ENCODE data around the gene AMBP.

The AMBP gene

DNA sequence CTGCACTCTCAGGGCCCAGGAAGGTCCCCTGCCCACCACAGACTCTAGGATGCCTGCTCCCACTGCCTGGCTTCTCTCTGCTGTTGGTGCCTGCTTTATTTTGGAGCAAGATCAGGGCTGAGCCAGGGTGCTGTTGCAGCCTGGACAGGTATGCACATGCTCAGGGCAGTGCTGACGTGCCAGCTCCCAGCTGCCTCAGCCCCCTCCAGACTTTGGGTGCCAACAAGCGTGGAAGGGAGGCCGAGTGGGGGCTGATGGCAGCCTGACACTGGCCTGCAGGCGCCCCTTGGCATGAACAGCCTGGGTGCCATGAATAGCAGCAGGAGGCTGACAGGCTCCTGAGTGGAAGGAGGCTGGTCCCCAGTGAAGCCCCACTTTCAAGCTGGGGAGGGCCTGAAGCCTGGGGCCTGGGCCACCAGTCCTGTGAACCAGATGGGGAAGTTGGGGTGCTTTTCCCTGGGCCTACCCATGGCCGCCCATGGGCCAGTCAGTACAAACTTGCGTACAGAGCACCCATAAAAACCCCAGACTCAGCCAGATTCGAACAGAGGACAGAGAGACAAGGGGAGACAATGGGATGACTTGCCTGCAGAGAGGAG is 6.8 kb downstream of the AMBP start:
- no peak for DNase-seq

DNA sequence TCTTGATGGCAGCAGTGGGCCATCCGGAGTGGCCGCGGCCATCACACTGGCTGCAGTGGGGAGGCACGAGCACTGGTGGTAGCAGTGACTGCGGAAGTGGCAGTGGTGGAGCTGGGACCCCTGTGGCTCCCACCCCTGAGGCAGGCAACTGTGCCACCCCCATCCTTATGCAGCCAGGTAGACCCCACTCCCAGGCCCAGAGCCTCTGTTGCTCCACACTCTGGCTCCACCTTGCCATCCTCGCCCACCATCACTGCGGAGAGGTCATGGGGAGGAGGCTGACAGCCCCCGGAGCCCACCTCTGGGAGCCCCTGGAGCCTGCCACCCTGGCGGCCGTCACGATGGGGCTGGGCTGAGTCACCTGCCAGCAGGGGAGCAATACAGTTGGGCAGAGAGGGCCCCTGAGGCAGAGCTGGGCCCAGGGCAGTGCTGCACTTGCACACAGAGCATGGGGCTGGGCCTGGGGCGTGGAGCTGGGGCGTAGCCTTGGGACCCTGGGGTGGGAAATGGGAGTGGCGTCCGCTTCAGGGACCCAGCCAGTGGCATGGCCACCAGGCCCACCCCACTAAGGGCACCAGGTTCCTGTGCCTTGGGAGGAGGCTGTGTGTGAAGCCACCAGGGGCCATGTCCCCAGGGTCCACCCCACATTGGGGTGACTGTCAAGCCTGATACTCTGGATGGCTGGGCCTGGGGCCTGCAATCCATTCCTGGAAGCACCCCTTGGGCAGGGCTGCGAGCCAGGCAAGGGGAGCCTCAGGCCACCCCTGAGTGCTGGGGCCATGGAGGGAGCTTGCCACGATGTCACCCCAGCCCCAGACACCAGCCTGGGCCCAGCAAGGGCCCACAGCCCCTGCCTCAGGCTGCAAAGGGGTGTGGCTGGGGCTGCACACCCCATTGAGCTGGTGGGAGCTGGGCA is 7.7 kb downstream of the AMBP start:
- no peak for DNase-seq

DNA sequence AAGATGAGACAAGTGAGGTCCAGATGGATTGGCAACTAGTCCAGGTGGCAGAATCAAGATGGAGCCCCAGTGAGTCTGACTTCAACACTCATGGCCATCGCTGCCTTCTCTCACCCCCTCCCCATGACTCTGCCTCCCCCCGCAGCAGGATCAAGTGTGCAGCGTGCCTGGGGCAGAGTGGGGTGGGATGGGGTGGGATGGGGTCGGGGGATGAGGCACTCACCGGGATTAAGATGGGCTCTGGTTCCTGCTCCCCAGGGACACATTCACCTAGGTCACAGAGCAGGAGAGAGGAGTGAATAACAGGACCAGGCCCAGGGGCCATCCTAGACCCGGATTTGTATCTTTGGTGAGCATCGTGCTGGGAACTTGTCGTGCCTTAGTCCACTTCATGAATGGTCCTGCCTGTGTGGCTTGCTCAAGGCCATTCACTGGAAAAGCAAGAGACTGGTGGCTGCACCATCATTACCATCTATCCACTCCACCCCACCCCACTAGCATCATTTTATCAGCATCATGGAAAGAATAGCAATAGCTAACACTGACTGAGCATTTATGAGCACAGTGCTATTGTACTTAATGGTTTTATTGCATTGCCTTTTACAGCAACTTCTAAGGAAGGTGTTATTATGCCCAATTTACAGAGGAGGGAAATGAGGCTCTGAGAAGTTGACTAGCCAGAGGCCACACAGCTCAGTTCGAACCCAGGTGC is 8.5 kb downstream of the AMBP start:
- DNase-seq: no peak

DNA sequence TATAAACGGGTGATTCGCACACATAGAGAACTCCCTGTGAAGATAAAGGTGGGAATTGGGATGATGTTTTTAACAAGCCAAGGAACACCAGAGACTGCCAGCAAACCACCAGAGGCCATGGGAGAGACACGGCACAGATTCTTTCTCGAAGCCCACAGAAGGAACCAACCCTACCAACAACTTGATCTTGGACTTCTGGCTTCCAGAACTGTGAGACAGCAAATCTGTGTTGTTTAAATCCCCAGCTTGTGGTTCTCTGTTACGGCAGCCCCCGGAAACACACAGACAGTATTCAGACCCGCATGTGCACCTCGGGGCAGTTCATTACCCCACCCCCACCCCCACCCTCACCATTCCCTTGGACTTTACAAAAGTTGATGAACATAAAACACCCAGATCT is 12.8 kb downstream of the AMBP start:
- no peak for DNase-seq

DNA sequence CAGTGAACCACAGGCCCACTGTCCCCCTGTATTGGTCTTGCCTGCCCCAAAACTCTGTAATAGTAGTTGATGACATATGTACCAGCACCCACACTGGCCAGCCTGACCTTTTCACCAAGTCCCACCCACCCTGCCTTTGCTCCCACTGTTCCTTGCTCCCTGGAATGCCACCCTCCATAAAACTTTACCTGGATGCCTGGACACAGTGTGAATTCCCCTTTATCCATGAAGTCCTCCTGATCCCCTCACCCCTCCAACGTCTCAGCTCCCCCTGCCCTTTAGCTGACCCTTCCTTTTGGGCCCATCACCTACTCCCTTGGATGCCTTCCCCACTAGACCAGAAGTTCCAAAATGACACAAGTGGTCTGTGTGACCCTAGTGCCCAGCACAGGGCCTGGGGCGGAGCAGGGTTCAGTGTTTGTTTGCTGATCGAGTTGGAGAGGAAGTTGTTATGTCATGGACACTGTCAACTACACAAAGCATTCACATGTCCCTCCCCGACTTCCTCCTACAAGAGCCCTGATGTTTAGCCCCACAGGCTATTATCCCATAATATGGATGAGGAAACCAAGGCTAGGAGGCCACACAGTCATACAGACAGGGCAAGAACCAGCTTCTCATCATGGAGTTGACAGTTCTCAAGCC is 16.1 kb downstream of the AMBP start:
- DNase-seq: no peak

DNA sequence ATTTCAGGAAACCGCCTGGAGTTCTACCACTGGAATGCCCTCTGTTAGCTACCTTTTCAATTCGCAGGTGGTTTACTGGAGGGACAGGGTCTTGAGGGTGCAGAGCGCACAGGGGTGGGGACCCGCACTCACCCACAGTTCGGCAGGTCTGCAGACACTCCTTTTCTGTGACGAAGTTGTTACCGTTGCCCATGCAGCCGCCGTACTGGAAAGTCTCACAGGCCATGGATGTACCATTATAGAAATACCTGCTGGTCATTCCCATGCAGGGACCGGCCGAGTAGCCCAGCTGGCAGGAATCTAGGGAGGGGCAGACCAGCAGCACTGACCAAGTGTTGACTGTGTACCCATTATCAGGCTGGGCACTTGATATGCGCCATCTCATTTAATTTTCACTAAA is 16.8 kb downstream of the AMBP start:
- no peak for DNase-seq

DNA sequence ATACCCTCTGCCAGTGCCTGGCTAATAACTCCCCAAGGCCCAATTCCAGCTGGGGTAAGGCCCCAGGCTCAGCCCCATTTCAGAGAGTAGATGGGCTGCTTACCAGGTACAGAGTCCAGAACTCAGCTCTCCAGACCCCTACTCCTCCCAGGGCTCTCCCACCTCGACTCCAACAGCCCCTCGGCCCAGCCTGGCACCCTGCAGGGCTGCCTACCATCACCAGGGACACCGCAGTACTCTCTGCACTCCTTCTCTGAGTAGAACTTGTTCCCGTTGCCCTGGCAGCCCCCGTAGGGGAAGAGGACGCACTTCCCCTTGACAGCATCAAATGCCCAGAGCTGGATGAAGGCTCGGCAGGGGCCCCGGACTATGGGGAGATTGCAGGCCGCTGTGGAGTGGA is 17.4 kb downstream of the AMBP start:
- no peak for DNase-seq

DNA sequence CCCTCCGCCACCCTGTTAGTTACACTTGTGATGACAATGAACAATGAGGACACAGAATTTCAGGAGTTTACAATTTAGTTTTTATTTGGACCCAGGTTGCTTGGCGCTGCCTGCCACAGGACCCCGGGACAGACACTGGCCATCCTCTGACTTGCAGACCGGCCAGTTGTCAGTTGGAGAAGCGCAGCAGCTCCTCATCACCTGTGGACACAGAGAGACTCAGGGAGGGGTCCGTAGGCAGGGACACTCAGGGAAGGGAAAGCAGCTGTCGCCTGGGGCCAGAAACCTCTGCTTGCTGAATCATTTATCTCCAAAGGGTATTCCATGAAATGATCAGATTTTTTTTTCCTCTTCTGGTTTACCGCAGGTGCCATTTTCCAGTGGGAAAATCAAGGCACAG is 18.0 kb downstream of the AMBP start:
- DNase-seq: no peak

DNA sequence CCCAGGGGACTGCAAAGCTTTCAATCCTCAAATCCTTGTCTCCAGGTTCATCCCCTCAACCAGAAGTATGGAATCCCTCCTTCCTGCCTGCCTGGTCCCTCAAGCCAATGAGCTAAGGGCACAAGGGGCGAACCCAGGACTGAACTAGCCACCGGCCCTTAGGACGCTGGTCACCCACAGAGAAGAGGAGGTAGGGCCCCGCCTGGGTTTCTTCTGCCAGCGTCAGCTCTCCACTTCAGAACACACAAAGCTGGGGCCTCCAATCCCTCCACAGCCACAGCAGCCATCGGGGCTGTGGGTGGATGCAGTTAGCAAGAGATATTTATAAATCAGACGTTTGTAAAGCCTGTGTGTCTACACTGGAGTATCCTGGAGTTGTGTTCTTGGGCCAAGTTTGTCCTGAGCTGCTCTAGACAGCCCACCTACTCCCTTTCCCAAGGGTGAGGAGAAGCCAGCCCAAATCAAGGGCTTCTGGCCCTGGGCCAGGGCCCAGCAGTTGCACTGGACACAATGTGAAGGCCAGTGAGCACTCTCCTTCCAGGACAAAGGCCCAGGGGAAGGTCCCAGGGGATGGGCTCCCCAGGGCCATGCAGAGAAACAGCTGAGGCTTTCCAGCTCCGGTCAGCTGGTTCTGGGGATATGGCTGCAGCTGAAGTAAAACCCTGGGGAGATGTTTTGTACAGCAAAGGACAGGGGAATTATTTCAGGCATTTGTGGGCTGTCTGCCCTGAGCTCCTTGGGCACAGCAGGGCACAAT is 18.9 kb downstream of the AMBP start:
- no peak for DNase-seq

DNA sequence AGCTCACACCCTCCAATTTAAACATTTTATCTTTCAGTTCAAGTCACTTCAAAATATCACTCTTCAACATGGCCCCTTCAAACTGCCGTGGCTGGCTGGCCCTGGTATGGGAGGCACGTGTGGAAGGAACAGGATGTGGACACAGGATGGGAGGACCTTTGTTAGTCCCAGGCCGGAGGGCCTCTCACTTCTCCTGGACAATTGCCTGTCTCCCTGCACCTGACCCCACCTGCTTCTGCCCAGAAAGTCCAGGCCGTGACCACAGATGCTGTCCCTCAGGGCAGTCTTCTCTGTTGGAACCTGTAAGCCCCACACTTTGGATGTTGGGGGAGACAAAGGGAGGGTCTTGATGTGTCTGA is 19.4 kb downstream of the AMBP start:
- no peak for DNase-seq

DNA sequence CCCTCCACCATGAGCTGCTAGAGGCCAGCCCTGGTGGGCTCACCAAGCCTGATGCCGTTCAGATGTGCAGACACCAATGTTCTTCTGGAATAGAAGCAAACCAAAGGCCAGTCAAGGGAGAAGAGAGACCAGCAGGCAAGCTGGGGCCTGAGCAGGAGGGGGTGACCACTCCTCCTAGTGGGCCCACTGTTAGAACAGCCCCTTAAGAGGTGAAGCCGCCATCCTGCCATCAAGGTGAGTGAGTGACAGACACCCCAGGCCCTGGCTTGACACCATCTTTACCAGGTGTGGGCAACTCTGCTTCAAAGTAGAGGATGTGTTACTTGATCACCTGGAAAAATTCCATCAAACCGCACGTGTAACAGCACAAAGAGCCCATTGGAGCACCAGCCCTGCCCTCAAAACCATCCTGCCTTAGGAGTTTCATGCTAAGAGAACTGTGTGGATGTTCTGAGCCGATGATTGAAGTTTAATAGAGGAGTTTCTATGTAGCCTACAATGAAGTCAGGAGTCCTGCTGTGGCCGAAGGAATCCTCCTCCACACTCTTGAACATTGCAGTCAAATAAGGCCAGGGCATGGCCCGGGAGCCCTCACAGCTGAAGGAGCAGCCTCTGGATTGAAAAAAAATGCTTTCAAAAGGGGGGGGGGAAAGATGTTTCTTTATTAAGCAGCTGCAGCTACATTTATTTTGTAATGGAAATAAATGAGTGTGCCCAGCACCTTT is 20.8 kb downstream of the AMBP start:
- no peak for DNase-seq

DNA sequence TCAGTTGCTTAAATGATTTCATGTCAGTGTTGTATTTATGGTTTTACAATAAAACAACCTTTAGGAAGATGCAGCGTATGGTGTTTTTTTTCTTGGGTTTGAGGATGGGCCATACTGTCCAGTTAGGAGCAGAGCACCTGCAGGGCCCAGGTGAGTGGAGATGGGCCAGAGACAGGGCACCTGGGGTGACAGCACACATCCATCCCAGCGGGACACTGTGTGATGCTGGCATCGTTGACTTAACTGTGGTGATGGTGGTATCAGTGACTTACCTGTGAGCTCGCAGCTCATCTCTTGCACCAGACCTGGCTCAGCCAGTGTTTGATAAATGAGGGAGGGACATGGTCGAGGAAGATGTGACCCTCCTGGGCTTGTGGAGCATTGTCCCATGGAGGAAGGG is 21.6 kb downstream of the AMBP start:
- no peak for DNase-seq

DNA sequence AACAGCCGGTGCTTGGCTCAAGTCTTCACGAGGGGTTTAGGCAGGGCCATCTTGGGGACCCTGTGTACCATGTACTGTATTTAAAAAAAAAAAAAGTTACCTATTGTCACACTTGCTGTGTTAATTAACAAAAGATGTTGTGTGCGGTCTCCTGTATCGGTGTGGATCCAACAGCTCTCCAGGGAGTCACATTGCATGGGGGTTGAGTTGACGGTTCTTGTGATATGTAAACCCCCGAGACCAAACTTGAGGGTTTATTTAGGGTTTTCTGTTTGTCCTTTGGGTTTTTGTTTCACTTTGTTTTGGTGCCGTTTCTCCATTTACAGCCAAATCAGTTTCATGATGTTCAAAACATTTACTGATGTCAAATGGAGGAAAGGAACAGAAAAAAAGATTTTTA is 22.2 kb downstream of the AMBP start:
- DNase-seq: no peak

DNA sequence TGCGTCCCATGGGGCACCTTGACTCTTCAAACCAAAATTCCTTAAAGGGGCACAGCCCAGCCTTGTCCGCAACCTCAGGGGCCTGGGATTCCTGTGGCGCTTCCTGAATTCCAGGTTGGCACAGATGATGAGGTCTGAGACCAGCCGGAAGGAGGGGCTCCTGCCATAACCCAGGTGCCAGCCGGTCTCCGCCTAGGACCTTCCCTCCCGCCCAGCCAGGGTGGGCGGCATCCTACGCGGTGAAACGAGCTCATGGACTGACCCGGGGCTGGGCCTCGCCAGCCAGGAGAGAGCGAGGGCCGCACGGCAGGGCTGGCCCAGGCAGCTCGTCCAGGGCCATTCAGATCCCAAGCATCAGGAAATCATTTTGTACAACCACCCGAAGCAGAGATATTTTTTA is 23.0 kb downstream of the AMBP start:
- no peak for DNase-seq

DNA sequence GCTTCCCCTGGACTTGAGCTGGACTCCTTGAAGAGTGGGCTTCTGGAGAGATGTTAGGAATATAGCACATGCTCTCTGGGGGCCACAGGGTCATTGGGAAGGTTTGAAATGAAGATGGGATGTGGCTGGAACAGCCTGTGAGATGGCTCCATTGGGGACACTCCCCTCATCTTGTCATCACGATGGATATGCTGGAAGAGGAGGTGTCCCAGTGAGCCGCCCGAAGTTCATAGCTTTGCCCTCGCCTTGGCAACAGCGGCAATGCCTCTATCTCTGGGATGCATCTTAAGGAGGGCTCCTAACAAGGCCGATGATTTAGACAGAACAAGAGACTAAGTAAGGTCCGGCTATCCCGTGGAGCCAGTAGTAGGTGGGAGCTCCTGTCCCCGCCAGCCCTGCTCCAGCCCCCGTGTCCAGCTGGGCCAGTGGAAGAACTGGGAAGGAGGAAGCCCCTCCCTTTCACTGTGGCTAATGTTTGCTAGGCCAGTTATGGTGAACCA is 23.9 kb downstream of the AMBP start:
- no peak for DNase-seq

DNA sequence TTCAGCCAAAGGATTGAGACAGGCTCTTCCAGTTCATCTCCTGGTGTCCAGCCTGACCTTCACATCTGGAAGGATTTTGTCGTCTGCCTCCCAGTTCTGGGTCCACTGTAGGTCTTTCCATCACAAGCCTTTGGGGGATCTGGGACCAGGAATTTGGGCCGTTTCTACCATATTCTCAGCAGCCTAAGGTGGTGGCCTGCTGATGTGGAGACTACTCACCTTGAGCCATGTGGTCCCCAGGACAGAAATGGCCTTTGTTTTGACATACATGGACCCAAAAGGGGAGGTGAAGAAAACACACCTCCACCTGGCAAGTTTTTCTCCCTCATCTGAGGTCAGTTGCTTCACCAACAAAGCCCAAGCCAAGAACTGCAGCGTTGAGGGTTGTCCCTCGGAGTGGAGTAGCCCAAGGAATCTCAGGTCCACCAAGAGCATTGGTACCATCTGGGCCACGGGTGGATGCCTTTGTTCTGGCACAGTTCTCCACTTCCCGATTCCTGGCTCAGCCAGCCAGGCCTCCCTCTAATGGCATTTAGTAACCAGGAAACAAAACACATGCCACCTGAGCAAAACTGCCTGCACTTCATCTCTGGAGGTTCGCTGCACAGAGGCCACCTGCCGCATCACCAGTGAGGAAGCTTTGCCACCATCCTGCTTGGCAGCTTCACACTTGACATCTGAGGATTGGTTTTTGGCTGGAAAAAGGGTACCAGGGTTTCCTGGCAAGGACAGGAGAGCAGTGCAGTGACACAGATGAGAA is 24.7 kb downstream of the AMBP start:
- no peak for DNase-seq

DNA sequence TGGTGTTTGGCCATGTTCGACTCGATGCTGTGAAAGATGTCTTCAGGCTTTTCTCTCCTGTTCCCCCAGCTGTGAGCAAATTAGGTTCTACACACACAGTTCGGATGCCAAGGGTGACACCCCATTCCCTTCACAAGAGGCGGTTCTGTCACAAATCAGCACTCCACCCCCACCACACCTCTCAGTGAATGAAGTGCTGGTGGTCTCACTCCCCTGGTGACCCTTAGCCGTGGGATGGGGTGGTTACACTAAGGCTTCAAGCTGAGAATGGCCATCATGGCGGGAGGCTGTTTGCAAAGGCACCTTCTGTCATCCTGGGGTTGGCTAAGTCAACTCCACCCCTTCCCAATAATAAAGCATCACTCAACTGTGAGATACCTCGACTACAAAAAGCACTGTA is 26.4 kb downstream of the AMBP start:
- no peak for DNase-seq

DNA sequence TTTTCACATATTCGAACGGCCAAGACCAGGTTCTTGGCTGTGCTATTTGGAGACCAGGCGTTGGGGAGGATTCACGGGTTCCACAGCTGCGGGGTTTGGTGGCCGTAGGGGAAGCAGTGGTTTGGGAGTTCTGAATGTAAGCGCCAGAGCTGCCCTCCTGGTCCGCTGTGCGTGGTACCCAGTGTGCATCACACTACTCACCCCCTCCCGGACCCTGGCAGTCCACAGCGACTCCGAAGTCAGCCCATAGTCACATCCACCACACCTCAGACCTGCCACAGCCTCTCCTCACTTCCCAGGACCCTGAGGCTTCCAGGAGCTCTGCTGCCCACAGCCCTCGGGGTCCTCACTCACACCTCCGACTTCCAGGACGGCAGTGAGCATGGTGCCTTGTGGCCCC is 26.8 kb downstream of the AMBP start:
- DNase-seq: no peak

DNA sequence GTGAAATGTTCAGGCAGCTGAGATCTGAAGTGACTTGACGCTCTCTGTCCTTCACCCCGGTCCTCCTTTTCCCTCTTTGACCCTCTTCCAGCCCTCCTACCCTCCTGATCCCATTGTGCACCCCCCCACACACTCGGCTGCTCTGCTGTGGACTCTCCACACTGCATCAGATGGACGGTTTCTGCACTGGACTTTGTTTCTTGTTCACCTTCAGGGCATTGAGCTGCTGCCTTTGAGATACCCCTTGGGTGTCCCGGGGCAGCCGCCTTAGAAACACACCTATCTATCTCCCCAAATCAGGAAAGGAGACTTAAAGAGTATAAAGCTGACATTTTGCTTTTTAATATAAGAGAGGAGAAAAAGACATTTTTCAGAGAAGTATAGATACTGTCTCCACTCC is 27.5 kb downstream of the AMBP start:
- DNase-seq: no peak

DNA sequence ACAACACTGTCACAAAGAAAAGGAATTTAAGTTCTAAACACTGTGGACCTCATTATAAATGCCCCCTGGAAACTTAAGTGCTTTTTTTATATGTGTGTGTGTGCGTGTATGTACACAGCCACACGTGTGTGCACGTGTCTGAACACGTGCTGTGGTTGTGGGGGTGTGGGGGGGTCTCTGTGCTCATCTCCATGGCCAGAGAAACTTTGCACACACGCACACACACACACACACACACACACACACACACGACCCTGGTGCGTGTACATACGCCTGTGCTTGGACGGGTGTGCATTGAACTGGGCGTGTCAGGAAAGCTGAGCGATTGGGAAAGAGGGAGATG is 27.9 kb downstream of the AMBP start:
- no peak for DNase-seq

Measured in kidney glomerular epithelial cell (primary cell).